ENCODE measurements around the gene ADGRL2.

ADGRL2 gene

GRCh38 chr1:81792184-81792583 lies 8.6 kb upstream of the ADGRL2 start:
- Histone ChIP-seq H2AFZ (ENCODE audit: low read depth, low read length) (no peak overlapping the region), H3K79me2 (ENCODE audit: insufficient read depth, low read length) (no peaks in the 10 kb centered on the region), H3K9me3 (ENCODE audit: insufficient read depth, low read length, severe bottlenecking) (no peaks in the 10 kb centered on the region), H3K4me1 (ENCODE audit: insufficient read depth, low read length) (no peaks in the 10 kb centered on the region), H3K27me3 (ENCODE audit: insufficient read depth, low read length, poor library complexity) (no peaks in the 10 kb centered on the region), H3K4me3 (ENCODE audit: low read depth in 1 of 2, low read length in 2 of 2) (no peak overlapping the region), H3K4me2 (ENCODE audit: insufficient read depth, low read length) (no peak overlapping the region), H3K36me3 (ENCODE audit: insufficient read depth, low read length) (no peaks in the 10 kb centered on the region), H3K27ac (ENCODE audit: low read length) (no peak overlapping the region), H3K9ac (ENCODE audit: low read depth, low read length) (no peak overlapping the region), H4K20me1 (ENCODE audit: insufficient read depth, low read length) (no peaks in the 10 kb centered on the region)
- DNase-seq = no peak
- ATAC-seq (ENCODE audit: insufficient read depth, low read depth) = no peak
- TF ChIP-seq EZH2 (IDR thresholded peaks at IDR 0.05; ENCODE audit: borderline replicate concordance, low read depth, low read length, severe bottlenecking) (no peak), CTCF (IDR thresholded peaks at IDR 0.05; ENCODE audit: borderline replicate concordance, extremely low read depth, low read length, poor library complexity, severe bottlenecking) (no peak)

DNA sequence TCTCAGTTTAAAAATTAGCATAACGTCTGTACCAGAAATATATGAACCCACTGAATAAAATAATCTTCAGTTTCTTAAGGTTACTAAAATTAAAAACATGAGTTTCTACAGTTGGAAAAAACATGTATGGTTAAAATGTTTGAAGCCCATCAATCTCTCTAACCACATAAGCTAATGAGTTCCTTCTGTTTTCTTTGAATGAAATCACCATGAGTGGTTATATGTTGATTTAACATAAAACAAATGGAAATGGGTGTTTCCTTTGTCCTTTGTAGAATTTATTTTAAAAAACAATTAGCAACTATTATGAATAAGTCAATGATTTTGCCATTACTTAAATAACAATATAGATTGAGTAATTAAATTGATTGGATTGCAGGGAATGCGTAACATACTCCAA lies 3.0 kb upstream of the ADGRL2 start:
- Histone ChIP-seq H3K27ac (ENCODE audit: low read length) (no peak overlapping the region), H3K4me1 (ENCODE audit: insufficient read depth, low read length) (no peaks in the 10 kb centered on the region), H3K4me3 (ENCODE audit: low read depth in 1 of 2, low read length in 2 of 2) (no peak overlapping the region), H3K36me3 (ENCODE audit: insufficient read depth, low read length) (no peaks in the 10 kb centered on the region), H4K20me1 (ENCODE audit: insufficient read depth, low read length) (no peaks in the 10 kb centered on the region), H2AFZ (ENCODE audit: low read depth, low read length) (no peak overlapping the region), H3K9me3 (ENCODE audit: insufficient read depth, low read length, severe bottlenecking) (no peaks in the 10 kb centered on the region), H3K4me2 (ENCODE audit: insufficient read depth, low read length) (no peak overlapping the region), H3K79me2 (ENCODE audit: insufficient read depth, low read length) (no peaks in the 10 kb centered on the region), H3K9ac (ENCODE audit: low read depth, low read length) (no peak overlapping the region), H3K27me3 (ENCODE audit: insufficient read depth, low read length, poor library complexity) (no peaks in the 10 kb centered on the region)
- DNase-seq (no peak), ATAC-seq (ENCODE audit: insufficient read depth, low read depth) (no peak)
- TF ChIP-seq CTCF (IDR thresholded peaks at IDR 0.05; ENCODE audit: borderline replicate concordance, extremely low read depth, low read length, poor library complexity, severe bottlenecking) = no peak
- no peak for TF ChIP-seq EZH2 (IDR thresholded peaks at IDR 0.05; ENCODE audit: borderline replicate concordance, low read depth, low read length, severe bottlenecking)

GRCh38 chr1:81799939-81800694 lies 617 bp upstream of the ADGRL2 start:
- H3K36me3 ChIP-seq (ENCODE audit: insufficient read depth, low read length) = no peaks in the 10 kb centered on the region
- H2AFZ ChIP-seq (ENCODE audit: low read depth, low read length) = no peak overlapping the region
- DNase-seq (no peak), ATAC-seq (ENCODE audit: insufficient read depth, low read depth) (no peak)
- no peaks in the 10 kb centered on the region for H3K27me3 ChIP-seq (ENCODE audit: insufficient read depth, low read length, poor library complexity)
- H3K79me2 ChIP-seq (ENCODE audit: insufficient read depth, low read length) = no peaks in the 10 kb centered on the region
- H3K4me2 ChIP-seq (ENCODE audit: insufficient read depth, low read length) = no peak overlapping the region
- no peaks in the 10 kb centered on the region for H3K4me1 ChIP-seq (ENCODE audit: insufficient read depth, low read length)
- TF ChIP-seq EZH2 (IDR thresholded peaks at IDR 0.05; ENCODE audit: borderline replicate concordance, low read depth, low read length, severe bottlenecking) = no peak
- TF ChIP-seq CTCF (IDR thresholded peaks at IDR 0.05; ENCODE audit: borderline replicate concordance, extremely low read depth, low read length, poor library complexity, severe bottlenecking) = no peak
- H3K9me3 ChIP-seq (ENCODE audit: insufficient read depth, low read length, severe bottlenecking) = no peaks in the 10 kb centered on the region
- no peak overlapping the region for H3K27ac ChIP-seq (ENCODE audit: low read length)
- H3K9ac ChIP-seq (ENCODE audit: low read depth, low read length) = no peak overlapping the region
- H3K4me3 ChIP-seq (ENCODE audit: low read depth in 1 of 2, low read length in 2 of 2) = no peak overlapping the region
- H4K20me1 ChIP-seq (ENCODE audit: insufficient read depth, low read length) = no peaks in the 10 kb centered on the region

All from DND-41 (cell line).